HL-60 (cell line): Measurements from ENCODE around the gene HECA.
A peak's percentile ranks its signal among the peaks of the same experiment; 100 is the strongest.

Experiments
- DNase-seq, 2 experiments: peaks; one replicate each; pipeline ENCODE4 v3.0.0-alpha.2; 2010 to 2020; ENCODE audit warnings: low read depth in 1 of 2, low spot score in 1 of 2
- H3K27ac ChIP-seq: fragments of 250-450 bp; sonication (Bioruptor Pico); replicated peaks from 2 replicates; pipeline ENCODE4 v1.5.1; 2020; ENCODE audit warnings: mild to moderate bottlenecking, moderate library complexity
- H3K27me3 ChIP-seq: fragments of 250-450 bp; sonication (Bioruptor Pico); 2 replicates; pipeline ENCODE4 v1.5.1; 2021; ENCODE audit warnings: mild to moderate bottlenecking, moderate library complexity; ENCODE audit not compliant: insufficient read depth, poor library complexity, severe bottlenecking
- H3K4me3 ChIP-seq: replicated peaks from 2 replicates; pipeline ENCODE4 v1.5.1; 2011; ENCODE audit warnings: mild to moderate bottlenecking, control low read depth, low read length; ENCODE audit not compliant: insufficient read depth
- GABPA ChIP-seq: IDR thresholded peaks from 2 replicates; pipeline ENCODE4 v1.6.1; 2012; ENCODE audit warnings: low read depth
- POLR2AphosphoS5 ChIP-seq: IDR thresholded peaks from 2 replicates; pipeline ENCODE4 v1.6.1; 2012; ENCODE audit warnings: low read depth
- REST ChIP-seq: IDR thresholded peaks from 2 replicates; pipeline ENCODE4 v1.6.1; 2012; ENCODE audit warnings: low read depth; ENCODE audit not compliant: insufficient replicate concordance
- SPI1 ChIP-seq: IDR thresholded peaks from 2 replicates; pipeline ENCODE4 v1.6.1; 2012; ENCODE audit warnings: low read depth, mild to moderate bottlenecking, borderline replicate concordance
- TF ChIP-seq, protein P1 (sequence below): IDR thresholded peaks from one replicate; pipeline ENCODE4 v1.5.1; 2011; ENCODE audit warnings: low read length, control low read depth, inconsistent platforms; ENCODE audit not compliant: insufficient read depth

Gene HECA

DNA sequence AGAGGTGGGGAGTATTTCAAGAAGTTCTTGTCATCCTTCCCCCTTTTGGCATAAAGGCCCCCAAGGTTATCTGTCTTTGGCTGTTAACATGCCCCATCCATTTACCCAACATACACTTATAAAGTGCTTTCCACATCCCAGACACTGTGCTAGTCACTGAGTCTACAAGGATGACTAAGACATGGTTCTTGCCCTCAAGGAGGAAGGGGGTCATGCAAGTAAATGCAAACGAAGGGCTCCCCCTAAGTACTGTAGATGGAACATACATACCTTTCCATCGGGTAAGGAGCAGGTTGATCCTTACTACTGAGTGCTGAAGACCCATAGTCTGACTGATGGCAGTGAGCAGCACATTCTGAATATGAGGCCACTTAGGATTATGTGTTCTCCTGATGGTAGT is 38.3 kb downstream of the HECA start:
- H3K27me3 ChIP-seq, result no peaks in the 10 kb centered on the region
- TF ChIP-seq SPI1 (no peak), POLR2AphosphoS5 (no peak), GABPA (no peak), REST (no peak)
- TF ChIP-seq, protein P1, sequence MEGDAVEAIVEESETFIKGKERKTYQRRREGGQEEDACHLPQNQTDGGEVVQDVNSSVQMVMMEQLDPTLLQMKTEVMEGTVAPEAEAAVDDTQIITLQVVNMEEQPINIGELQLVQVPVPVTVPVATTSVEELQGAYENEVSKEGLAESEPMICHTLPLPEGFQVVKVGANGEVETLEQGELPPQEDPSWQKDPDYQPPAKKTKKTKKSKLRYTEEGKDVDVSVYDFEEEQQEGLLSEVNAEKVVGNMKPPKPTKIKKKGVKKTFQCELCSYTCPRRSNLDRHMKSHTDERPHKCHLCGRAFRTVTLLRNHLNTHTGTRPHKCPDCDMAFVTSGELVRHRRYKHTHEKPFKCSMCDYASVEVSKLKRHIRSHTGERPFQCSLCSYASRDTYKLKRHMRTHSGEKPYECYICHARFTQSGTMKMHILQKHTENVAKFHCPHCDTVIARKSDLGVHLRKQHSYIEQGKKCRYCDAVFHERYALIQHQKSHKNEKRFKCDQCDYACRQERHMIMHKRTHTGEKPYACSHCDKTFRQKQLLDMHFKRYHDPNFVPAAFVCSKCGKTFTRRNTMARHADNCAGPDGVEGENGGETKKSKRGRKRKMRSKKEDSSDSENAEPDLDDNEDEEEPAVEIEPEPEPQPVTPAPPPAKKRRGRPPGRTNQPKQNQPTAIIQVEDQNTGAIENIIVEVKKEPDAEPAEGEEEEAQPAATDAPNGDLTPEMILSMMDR, result no peak
- H3K27ac ChIP-seq, result no peak overlapping the region
- DNase-seq, result no peak
- H3K4me3 ChIP-seq, result no peak overlapping the region

DNA sequence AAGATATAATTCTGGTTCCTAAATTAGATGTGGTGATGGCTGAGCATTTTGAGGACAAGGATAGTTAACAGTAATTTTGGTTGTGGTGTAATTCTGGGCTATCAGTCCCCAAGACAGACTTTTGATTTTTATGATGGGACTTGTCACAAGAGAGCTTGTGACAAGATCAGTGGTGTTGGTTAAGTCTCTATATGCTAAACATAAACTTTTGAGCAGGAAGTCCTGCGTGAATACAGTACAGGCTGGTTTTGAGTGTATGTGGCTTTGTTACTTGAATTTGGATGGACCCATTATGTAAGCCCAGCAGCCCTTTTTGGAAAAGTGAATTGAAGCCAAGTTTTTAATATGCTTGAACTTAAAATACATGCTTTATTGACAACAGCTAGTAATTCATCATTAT is 38.9 kb downstream of the HECA start:
- Histone ChIP-seq H3K4me3 (no peak overlapping the region), H3K27me3 (no peaks in the 10 kb centered on the region), H3K27ac (no peak overlapping the region)
- DNase-seq, result no peak
- TF ChIP-seq, protein P1, result no peak

- no peaks in the 10 kb centered on the region for H3K27me3 ChIP-seq
- no peak overlapping the region for H3K27ac ChIP-seq
- no peak for DNase-seq
- TF ChIP-seq, protein P1, result no peak
- TF ChIP-seq SPI1, result no peak
- TF ChIP-seq REST, result no peak
- no peak for TF ChIP-seq POLR2AphosphoS5
- TF ChIP-seq GABPA, result no peak
- no peak overlapping the region for H3K4me3 ChIP-seq
Measured at GRCh38 chr6:139174961-139175360, 40.1 kb downstream of the HECA start.

GRCh38 chr6:139175389-139175948 is 40.6 kb downstream of the HECA start:
- Histone ChIP-seq H3K27me3 (no peaks in the 10 kb centered on the region), H3K4me3 (no peak overlapping the region), H3K27ac (no peak overlapping the region)
- peak; percentile 38 to 45 for DNase-seq
- TF ChIP-seq GABPA (no peak), SPI1 (peak; percentile 97)
